Mesendoderm (in vitro differentiated cells): Measurements from ENCODE around the gene AMBP.

Experiments
- DNase-seq: peaks from one replicate; pipeline ENCODE4 v3.0.0; 2013
- H2AK5ac ChIP-seq: 2 replicates; pipeline ENCODE4 v1.6.1; 2013; ENCODE audit warnings: low read length, inconsistent platforms
- H2BK120ac ChIP-seq: 2 replicates; pipeline ENCODE4 v1.6.1; 2013; ENCODE audit warnings: low read depth, mild to moderate bottlenecking, low read length, moderate library complexity, mixed read lengths
- H2BK15ac ChIP-seq: replicated peaks from 2 replicates; pipeline ENCODE4 v1.6.1; 2013; ENCODE audit warnings: low read depth, mild to moderate bottlenecking, moderate library complexity
- H2BK5ac ChIP-seq: 2 replicates; pipeline ENCODE4 v1.6.1; 2013; ENCODE audit warnings: low read length, inconsistent platforms
- H3K18ac ChIP-seq: 2 replicates; pipeline ENCODE4 v1.6.1; 2013; ENCODE audit warnings: mild to moderate bottlenecking, low read length, mixed read lengths
- H3K23ac ChIP-seq: one replicate; pipeline ENCODE4 v1.6.1; 2013; ENCODE audit warnings: low read length
- H3K27ac ChIP-seq: 2 replicates; pipeline ENCODE4 v1.5.1; 2013; ENCODE audit warnings: low read depth, mild to moderate bottlenecking, inconsistent platforms, low read length, moderate library complexity
- H3K27me3 ChIP-seq: 2 replicates; pipeline ENCODE4 v1.6.1; 2013; ENCODE audit warnings: low read length, control low read depth, mild to moderate bottlenecking, inconsistent platforms; ENCODE audit not compliant: insufficient read depth, poor library complexity
- H3K36me3 ChIP-seq: 2 replicates; pipeline ENCODE4 v1.6.1; 2013; ENCODE audit warnings: low read length, inconsistent platforms; ENCODE audit not compliant: control insufficient read depth, insufficient read depth
- H3K4ac ChIP-seq: one replicate; pipeline ENCODE4 v1.6.1; 2013; ENCODE audit warnings: low read depth, mild to moderate bottlenecking, low read length, moderate library complexity
- H3K4me1 ChIP-seq: 2 replicates; pipeline ENCODE4 v1.6.1; 2013; ENCODE audit warnings: low read depth, low read length, inconsistent platforms; ENCODE audit not compliant: control insufficient read depth
- H3K4me2 ChIP-seq: 2 replicates; pipeline ENCODE4 v1.6.1; 2013; ENCODE audit warnings: low read length
- H3K4me3 ChIP-seq: 2 replicates; pipeline ENCODE4 v1.5.1; 2013; ENCODE audit warnings: mild to moderate bottlenecking, low read length
- H3K56ac ChIP-seq: one replicate; pipeline ENCODE4 v1.6.1; 2013; ENCODE audit warnings: low read length
- H3K79me1 ChIP-seq: 2 replicates; pipeline ENCODE4 v1.6.1; 2013; ENCODE audit warnings: low read length, inconsistent platforms
- H3K79me2 ChIP-seq: 2 replicates; pipeline ENCODE4 v1.6.1; 2013; ENCODE audit warnings: mild to moderate bottlenecking, low read length; ENCODE audit not compliant: control insufficient read depth, insufficient read depth
- H3K9ac ChIP-seq: 2 replicates; pipeline ENCODE4 v1.6.1; 2013; ENCODE audit warnings: low read length, inconsistent platforms
- H4K5ac ChIP-seq: one replicate; pipeline ENCODE4 v1.6.1; 2013; ENCODE audit warnings: low read length
- H4K8ac ChIP-seq: one replicate; pipeline ENCODE4 v1.6.1; 2013; ENCODE audit warnings: low read depth, mild to moderate bottlenecking, control low read depth, low read length, moderate library complexity
- WGBS: extraction: QIAGEN DNeasy Blood & Tissue Kit; methylation state at CpG from one replicate; pipeline ENCODE4 v1.1.7; 2013; ENCODE audit warnings: low lambda C conversion rate, missing lambda C conversion rate; ENCODE audit not compliant: insufficient coverage; ENCODE audit errors: extremely low coverage; 5-methylcytosine and 5-hydroxymethylcytosine counted together

AMBP gene

DNA sequence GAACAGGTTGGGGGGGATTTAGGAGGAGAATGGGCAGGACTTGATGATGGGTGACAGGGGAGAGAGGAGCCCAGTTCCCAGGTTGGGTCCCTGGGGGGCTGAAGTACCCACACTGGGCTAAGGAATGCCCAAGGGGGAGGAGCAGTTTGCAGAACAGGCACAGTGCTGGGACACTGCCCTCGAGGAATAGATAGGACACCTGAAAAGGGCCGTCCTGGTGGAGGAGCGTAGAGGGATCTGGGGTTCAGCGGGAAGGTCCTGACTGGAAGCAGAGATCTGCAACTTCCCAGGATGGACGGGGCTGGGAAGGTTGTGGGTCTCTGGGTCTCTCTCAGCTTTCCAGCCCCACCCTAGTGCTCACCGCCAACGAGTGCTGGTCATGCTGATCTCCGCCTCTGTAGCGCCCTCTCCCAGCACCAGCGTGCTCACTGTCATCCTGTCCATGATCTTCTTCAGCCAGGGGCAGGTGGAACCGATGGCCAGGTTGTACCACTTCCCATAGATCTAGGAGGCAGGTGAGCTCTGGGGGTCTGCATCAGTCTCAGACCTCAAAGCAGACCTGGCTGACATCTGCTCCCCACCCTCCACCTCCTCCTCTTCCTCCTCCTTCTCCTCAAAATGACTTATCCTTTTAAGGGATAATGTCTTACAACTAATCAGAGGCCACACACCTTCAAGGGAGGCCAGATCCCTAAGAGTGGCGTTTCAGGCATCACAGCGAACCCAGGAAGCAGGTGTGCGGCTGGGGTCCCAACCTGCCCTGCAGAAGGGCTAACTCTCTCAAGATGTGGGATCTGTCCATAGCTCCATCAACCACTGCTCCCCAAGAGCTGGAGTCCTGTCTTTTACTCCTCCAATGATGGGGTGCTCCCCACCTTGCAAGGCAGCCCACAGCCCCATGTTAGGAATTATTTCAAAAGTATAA lies 1.6 kb downstream of the AMBP start:
- whole genome bisulfite sequencing, result no CpG with 5 or more reads among the region's 14 CpGs
- Histone ChIP-seq H4K8ac (no peak overlapping the region), H3K23ac (no peak overlapping the region), H3K18ac (no peak overlapping the region), H3K56ac (no peak overlapping the region), H2BK120ac (no peak overlapping the region), H3K27ac (no peak overlapping the region), H3K4me2 (no peak overlapping the region), H2BK15ac (no peak overlapping the region), H3K4me1 (no peaks in the 10 kb centered on the region), H3K36me3 (no peaks in the 10 kb centered on the region), H2BK5ac (no peak overlapping the region), H2AK5ac (no peak overlapping the region), H3K79me2 (no peaks in the 10 kb centered on the region), H3K79me1 (no peaks in the 10 kb centered on the region), H3K27me3 (no peaks in the 10 kb centered on the region), H4K5ac (no peak overlapping the region), H3K4me3 (no peak overlapping the region), H3K9ac (no peak overlapping the region), H3K4ac (no peak overlapping the region)
- peak; percentile 19 for DNase-seq

- Histone ChIP-seq H3K27ac (no peak overlapping the region), H3K36me3 (no peaks in the 10 kb centered on the region), H4K8ac (no peak overlapping the region), H3K56ac (no peak overlapping the region), H3K23ac (no peak overlapping the region), H2BK15ac (no peak overlapping the region), H3K4me1 (no peaks in the 10 kb centered on the region), H3K9ac (no peak overlapping the region), H3K18ac (no peak overlapping the region), H3K4me3 (no peak overlapping the region), H2BK5ac (no peak overlapping the region), H3K79me1 (no peaks in the 10 kb centered on the region), H2BK120ac (no peak overlapping the region), H2AK5ac (no peak overlapping the region), H3K4ac (no peak overlapping the region), H4K5ac (no peak overlapping the region), H3K27me3 (no peaks in the 10 kb centered on the region), H3K4me2 (no peak overlapping the region), H3K79me2 (no peaks in the 10 kb centered on the region)
- no CpG with 5 or more reads among the region's 4 CpGs for WGBS
- no peak for DNase-seq
Measured at GRCh38 chr9:114075602-114076001, 2.5 kb downstream of the AMBP start.

DNA sequence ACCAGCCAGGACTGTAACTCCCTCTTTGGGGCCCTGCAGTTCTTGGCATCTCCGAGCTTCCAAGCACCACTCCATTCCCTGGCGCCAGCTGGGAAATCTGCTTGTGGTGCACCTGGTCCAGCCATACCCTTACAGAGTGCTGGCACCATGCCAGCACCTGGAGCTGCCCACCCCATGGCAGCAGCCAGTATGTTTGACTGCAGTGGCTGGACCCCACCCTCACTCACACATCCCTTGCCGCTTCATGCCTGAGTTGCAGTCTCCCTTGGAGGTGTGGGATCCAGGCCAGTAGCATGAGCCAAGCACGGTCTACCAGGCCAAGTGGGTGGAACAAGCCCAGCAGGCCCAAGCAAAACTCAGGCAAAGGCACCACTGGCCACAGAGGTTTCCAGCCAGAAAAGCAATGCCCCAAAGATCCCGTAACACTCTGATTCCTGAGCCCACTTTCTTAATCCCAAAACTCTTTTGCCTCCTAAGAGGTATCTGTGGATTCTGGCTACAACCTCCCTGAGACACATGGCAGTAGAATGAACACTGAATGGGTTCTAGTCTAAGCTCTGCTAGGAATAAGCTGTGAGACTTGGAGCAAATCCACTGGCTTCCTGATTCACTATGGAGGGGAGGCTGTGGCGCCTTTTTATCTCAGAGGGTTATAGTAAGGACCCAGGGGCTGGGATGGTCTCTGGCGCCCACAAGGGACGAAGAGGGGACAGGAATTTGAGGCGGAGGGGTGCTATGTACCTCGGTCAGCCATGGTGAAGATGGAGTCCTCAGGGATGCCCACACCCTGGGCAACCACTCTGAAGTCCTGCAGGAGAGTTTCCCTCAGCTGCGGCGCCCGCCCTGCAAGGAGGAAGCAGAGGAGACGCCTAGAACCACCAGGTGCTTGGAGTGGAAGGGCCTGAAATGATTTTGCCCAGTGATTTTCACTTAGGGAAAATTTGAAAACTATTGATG lies 5.6 kb downstream of the AMBP start:
- H3K36me3 ChIP-seq, result no peaks in the 10 kb centered on the region
- H3K9ac ChIP-seq, result no peak overlapping the region
- no peak overlapping the region for H3K27ac ChIP-seq
- H3K23ac ChIP-seq, result no peak overlapping the region
- no CpG with 5 or more reads among the region's 14 CpGs for WGBS
- H2AK5ac ChIP-seq, result no peak overlapping the region
- H4K8ac ChIP-seq, result no peak overlapping the region
- DNase-seq, result peak; percentile 16
- no peak overlapping the region for H3K4me2 ChIP-seq
- no peak overlapping the region for H3K56ac ChIP-seq
- H2BK5ac ChIP-seq, result no peak overlapping the region
- no peak overlapping the region for H3K18ac ChIP-seq
- H2BK15ac ChIP-seq, result no peak overlapping the region
- no peaks in the 10 kb centered on the region for H3K27me3 ChIP-seq
- no peaks in the 10 kb centered on the region for H3K79me1 ChIP-seq
- H3K4me3 ChIP-seq, result no peak overlapping the region
- no peaks in the 10 kb centered on the region for H3K79me2 ChIP-seq
- H3K4me1 ChIP-seq, result no peaks in the 10 kb centered on the region
- H4K5ac ChIP-seq, result no peak overlapping the region
- H2BK120ac ChIP-seq, result no peak overlapping the region
- no peak overlapping the region for H3K4ac ChIP-seq

GRCh38 chr9:114071197-114071795 lies 6.8 kb downstream of the AMBP start:
- H3K4ac ChIP-seq, result no peak overlapping the region
- no peaks in the 10 kb centered on the region for H3K27me3 ChIP-seq
- H2BK15ac ChIP-seq, result no peak overlapping the region
- no peak overlapping the region for H2AK5ac ChIP-seq
- no peak overlapping the region for H3K23ac ChIP-seq
- WGBS, result no CpG with 5 or more reads among the region's 7 CpGs
- H3K18ac ChIP-seq, result no peak overlapping the region
- no peak overlapping the region for H3K27ac ChIP-seq
- H3K4me2 ChIP-seq, result no peak overlapping the region
- H3K79me1 ChIP-seq, result no peaks in the 10 kb centered on the region
- H4K8ac ChIP-seq, result no peak overlapping the region
- no peaks in the 10 kb centered on the region for H3K4me1 ChIP-seq
- H4K5ac ChIP-seq, result no peak overlapping the region
- no peaks in the 10 kb centered on the region for H3K36me3 ChIP-seq
- H3K79me2 ChIP-seq, result no peaks in the 10 kb centered on the region
- no peak for DNase-seq
- no peak overlapping the region for H2BK120ac ChIP-seq
- no peak overlapping the region for H3K56ac ChIP-seq
- no peak overlapping the region for H2BK5ac ChIP-seq
- no peak overlapping the region for H3K4me3 ChIP-seq
- no peak overlapping the region for H3K9ac ChIP-seq

DNA sequence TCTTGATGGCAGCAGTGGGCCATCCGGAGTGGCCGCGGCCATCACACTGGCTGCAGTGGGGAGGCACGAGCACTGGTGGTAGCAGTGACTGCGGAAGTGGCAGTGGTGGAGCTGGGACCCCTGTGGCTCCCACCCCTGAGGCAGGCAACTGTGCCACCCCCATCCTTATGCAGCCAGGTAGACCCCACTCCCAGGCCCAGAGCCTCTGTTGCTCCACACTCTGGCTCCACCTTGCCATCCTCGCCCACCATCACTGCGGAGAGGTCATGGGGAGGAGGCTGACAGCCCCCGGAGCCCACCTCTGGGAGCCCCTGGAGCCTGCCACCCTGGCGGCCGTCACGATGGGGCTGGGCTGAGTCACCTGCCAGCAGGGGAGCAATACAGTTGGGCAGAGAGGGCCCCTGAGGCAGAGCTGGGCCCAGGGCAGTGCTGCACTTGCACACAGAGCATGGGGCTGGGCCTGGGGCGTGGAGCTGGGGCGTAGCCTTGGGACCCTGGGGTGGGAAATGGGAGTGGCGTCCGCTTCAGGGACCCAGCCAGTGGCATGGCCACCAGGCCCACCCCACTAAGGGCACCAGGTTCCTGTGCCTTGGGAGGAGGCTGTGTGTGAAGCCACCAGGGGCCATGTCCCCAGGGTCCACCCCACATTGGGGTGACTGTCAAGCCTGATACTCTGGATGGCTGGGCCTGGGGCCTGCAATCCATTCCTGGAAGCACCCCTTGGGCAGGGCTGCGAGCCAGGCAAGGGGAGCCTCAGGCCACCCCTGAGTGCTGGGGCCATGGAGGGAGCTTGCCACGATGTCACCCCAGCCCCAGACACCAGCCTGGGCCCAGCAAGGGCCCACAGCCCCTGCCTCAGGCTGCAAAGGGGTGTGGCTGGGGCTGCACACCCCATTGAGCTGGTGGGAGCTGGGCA lies 7.7 kb downstream of the AMBP start:
- no peak overlapping the region for H2BK15ac ChIP-seq
- no CpG with 5 or more reads among the region's 17 CpGs for WGBS

More for the DNA sequence above, 7.7 kb downstream of the AMBP start:
- H3K79me2 ChIP-seq, result no peaks in the 10 kb centered on the region
- H3K9ac ChIP-seq, result no peak overlapping the region
- DNase-seq, result no peak
- no peak overlapping the region for H2AK5ac ChIP-seq
- no peaks in the 10 kb centered on the region for H3K4me1 ChIP-seq
- H2BK5ac ChIP-seq, result no peak overlapping the region
- no peak overlapping the region for H4K8ac ChIP-seq
- H3K23ac ChIP-seq, result no peak overlapping the region
- H4K5ac ChIP-seq, result no peak overlapping the region
- no peak overlapping the region for H2BK120ac ChIP-seq
- no peaks in the 10 kb centered on the region for H3K79me1 ChIP-seq
- H3K27ac ChIP-seq, result no peak overlapping the region
- no peak overlapping the region for H3K56ac ChIP-seq
- no peak overlapping the region for H3K18ac ChIP-seq
- H3K4ac ChIP-seq, result no peak overlapping the region
- no peaks in the 10 kb centered on the region for H3K27me3 ChIP-seq
- no peak overlapping the region for H3K4me2 ChIP-seq
- H3K4me3 ChIP-seq, result no peak overlapping the region
- H3K36me3 ChIP-seq, result no peaks in the 10 kb centered on the region
